HUES48 (cell line): Measurements from ENCODE around the gene MRPS23.
A peak's percentile ranks its signal among the peaks of the same experiment; 100 is the strongest.
"Not testable (repeated sequence)": the region's sequence is repeated elsewhere in the genome, so short reads cannot be mapped to it uniquely, and the experiment has no call there.

Experiments used
- H3K27ac ChIP-seq: one replicate; pipeline ENCODE4 v1.7.0; 2013; ENCODE audit warnings: low read depth, low read length, inconsistent platforms
- H3K27me3 ChIP-seq: 2 replicates; pipeline ENCODE4 v1.6.1; 2013; ENCODE audit warnings: mild to moderate bottlenecking, low read length; ENCODE audit not compliant: control insufficient read depth, insufficient read depth
- H3K36me3 ChIP-seq: 2 replicates; pipeline ENCODE4 v1.6.1; 2013; ENCODE audit warnings: low read length; ENCODE audit not compliant: control insufficient read depth, insufficient read depth
- H3K4me1 ChIP-seq: 2 replicates; pipeline ENCODE4 v1.6.1; 2013; ENCODE audit warnings: mild to moderate bottlenecking, low read length; ENCODE audit not compliant: control insufficient read depth, insufficient read depth
- H3K4me3 ChIP-seq: 2 replicates; pipeline ENCODE4 v1.5.1; 2013; ENCODE audit warnings: mild to moderate bottlenecking, low read depth, low read length
- H3K9ac ChIP-seq: 2 replicates; pipeline ENCODE4 v1.6.1; 2013; ENCODE audit warnings: mild to moderate bottlenecking, low read depth, low read length, moderate library complexity
- H3K9me3 ChIP-seq: 2 replicates; pipeline ENCODE4 v1.6.1; 2013; ENCODE audit warnings: low read length; ENCODE audit not compliant: control insufficient read depth, insufficient read depth

MRPS23 gene

DNA sequence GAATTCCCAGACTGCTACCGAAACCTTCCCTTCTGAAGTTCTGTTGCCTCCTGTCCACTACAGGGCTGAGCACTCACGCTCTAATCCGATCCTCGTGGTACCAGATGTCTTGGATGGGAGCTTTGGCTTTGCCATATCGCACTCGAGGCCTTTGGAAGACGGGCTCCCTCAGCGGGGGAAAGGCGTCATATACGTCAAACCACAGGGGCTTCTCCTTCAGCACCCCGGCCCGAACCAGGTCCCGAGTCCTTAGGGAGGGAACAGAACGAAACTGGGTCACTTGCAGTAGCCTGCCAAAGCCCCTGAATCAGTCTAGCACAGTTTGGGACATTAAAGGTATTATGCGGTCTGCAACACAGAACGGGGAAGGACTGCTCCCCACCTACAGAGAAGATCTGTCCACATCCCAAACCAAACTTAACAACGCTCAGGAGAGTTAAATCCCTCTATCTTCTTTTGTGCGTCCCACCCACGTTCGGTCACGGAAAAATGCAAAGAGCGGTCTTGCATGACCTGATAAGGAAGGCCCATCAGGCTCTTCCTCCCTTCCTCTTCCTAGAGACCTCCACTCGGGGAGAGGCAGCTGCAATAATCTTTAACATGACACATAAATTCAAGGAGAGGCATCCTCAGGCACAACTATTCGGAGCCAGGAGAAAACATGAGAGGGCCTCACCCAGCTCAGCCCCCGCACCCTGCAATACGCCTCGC is 526 bp downstream of the MRPS23 start:
- H3K27me3 ChIP-seq, result no peaks in the 10 kb centered on the region
- peak overlapping the region; percentile 95 for H3K4me3 ChIP-seq
- H3K9me3 ChIP-seq, result no peaks in the 10 kb centered on the region
- peaks cover 20% of the 10 kb centered on the region for H3K4me1 ChIP-seq
- H3K27ac ChIP-seq, result peak overlapping the region; percentile 73
- H3K9ac ChIP-seq, result peak overlapping the region; percentile 66
- H3K36me3 ChIP-seq, result peaks cover 25% of the 10 kb centered on the region

DNA sequence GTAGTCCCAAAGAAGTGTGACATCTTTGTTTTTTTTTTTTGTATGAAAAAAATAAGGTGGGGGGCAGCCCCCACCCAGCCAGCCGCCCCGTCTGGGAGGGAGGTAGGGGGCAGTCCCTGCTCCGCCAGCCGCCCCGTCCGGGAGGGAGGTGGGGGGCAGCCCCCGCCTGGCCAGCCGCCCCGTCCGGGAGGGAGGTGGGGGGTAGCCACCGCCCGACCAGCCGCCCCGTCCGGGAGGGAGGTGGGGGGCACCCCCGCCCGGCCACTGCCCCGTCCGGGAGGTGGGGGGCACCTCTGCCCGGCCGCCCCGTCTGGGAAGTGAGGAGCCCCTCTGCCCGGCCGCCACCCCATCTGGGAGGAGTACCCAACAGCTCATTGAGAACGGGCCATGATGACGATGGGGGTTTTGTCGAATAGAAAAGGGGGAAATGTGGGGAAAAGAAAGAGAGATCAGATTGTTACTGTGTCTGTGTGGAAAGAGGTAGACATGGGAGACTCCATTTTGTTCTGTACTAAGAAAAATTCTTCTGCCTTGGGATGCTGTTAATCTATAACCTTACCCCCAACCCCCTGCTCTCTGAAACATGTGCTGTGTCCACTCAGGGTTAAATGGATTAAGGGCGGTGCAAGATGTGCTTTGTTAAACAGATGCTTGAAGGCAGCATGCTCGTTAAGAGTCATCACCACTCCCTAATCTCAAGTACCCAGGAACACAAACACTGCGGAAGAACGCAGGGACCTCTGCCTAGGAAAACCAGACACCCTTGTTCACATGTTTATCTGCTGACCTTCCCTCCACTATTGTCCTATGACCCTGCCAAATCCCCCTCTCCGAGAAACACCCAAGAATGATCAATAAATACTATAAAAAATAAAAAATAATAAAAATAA is 3.5 kb downstream of the MRPS23 start:
- Histone ChIP-seq H3K4me1 (peaks cover 12% of the 10 kb centered on the region), H3K36me3 (peaks cover 33% of the 10 kb centered on the region)
- H3K27me3 ChIP-seq, H3K9me3 ChIP-seq, H3K9ac ChIP-seq, H3K4me3 ChIP-seq, H3K27ac ChIP-seq: not testable (repeated sequence)

DNA sequence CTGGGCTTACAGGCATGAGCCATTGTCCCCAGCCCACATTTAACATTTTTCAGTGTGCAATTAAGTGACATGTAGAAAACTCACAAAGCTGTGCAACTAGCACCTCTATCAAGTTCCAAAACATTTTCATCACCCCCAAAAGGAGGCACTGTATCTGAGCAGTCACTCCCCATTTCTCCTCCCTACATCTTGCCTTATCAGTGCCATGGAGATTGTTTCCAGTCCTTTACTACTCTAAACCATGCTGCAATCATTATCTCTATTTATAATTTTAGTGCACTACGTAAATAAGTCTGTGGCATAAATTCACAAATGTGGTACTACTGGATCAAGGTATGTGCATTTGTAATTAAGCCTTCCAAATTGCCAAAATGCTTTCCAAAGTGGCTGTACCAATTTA is 7.6 kb downstream of the MRPS23 start:
- Histone ChIP-seq H3K4me1 (no peaks in the 10 kb centered on the region), H3K27me3 (no peaks in the 10 kb centered on the region), H3K9me3 (no peaks in the 10 kb centered on the region), H3K27ac (no peak overlapping the region), H3K9ac (no peak overlapping the region), H3K4me3 (no peak overlapping the region), H3K36me3 (peaks cover 48% of the 10 kb centered on the region)

DNA sequence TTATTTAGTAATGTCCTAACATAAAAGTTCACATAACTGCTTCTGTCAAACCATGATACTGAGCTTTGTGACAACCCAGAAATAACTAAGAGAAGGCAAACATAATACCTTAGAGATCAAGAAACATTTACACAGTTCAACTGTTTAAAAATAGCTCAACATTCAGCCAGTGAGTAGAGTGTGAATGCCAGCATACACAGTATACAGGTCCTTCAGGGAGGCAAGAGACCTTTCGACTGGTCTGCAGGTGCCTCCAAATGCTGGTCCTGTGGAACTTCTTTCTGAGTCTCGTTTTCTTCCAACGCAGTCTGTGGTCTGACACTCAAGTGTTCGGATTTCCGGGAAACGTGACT is 10.3 kb downstream of the MRPS23 start:
- no peak overlapping the region for H3K27ac ChIP-seq
- no peaks in the 10 kb centered on the region for H3K27me3 ChIP-seq
- H3K4me3 ChIP-seq, result no peak overlapping the region
- H3K36me3 ChIP-seq, result peaks cover 38% of the 10 kb centered on the region
- H3K9me3 ChIP-seq, result no peaks in the 10 kb centered on the region
- no peak overlapping the region for H3K9ac ChIP-seq
- H3K4me1 ChIP-seq, result no peaks in the 10 kb centered on the region

DNA sequence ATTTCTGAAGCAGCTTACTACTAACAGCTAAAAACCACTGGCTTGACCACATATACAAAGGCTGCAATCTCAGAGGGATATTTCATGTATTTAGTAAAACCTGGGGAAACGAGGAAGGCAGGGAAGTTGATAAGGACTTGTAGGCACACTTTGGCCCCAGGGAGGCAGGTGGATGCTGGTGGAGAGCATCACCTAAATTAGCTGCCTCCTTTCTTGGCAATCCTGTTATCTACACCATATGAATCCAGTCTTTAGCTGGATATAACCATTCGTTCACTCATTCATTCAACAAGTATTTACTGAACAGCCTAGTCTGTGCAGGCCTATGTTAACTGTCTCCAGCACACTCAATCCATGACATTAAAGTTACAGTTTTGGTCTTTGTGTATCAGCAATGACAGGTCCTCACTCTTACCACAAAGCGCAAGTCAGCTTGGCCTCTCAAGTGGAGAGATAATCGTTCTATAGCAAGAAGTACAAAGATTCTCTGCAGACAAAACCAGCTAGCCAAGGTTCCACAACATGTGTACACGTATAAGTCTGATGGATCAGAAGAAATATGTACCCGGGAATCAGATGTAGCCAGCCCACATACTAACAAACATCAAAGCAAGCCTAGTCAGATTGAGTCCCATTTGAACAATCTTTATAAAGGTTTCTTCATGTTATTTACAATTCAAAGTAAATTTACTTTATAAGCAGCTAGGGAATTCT is 10.8 kb downstream of the MRPS23 start:
- Histone ChIP-seq H3K4me3 (no peak overlapping the region), H3K9me3 (no peaks in the 10 kb centered on the region), H3K36me3 (peaks cover 38% of the 10 kb centered on the region), H3K9ac (no peak overlapping the region), H3K27me3 (no peaks in the 10 kb centered on the region), H3K4me1 (no peaks in the 10 kb centered on the region), H3K27ac (no peak overlapping the region)

DNA sequence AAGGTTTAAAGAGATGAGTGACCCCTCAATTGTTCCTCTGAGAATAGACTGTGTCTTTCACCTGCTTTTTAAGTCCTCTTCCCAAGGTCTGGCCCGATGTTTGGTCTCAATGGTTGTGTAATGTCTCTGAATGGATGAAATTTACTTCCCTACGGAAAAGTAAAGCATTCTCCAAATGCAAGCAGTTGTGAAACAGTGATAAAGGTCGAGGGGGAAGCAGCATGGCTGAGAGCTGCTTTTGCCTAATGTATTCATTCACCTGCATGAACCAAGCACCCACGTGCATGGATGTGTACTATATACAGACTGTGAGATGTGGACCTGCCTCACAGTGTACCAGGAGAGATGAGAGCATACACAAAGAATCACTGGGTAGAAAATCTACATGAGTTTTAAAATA is 11.4 kb downstream of the MRPS23 start:
- Histone ChIP-seq H3K4me1 (peaks cover 5% of the 10 kb centered on the region; the same call in 1 of the 2 replicates), H3K27ac (no peak overlapping the region), H3K4me3 (no peak overlapping the region), H3K36me3 (peaks cover 38% of the 10 kb centered on the region), H3K9me3 (no peaks in the 10 kb centered on the region), H3K27me3 (no peaks in the 10 kb centered on the region), H3K9ac (no peak overlapping the region)

DNA sequence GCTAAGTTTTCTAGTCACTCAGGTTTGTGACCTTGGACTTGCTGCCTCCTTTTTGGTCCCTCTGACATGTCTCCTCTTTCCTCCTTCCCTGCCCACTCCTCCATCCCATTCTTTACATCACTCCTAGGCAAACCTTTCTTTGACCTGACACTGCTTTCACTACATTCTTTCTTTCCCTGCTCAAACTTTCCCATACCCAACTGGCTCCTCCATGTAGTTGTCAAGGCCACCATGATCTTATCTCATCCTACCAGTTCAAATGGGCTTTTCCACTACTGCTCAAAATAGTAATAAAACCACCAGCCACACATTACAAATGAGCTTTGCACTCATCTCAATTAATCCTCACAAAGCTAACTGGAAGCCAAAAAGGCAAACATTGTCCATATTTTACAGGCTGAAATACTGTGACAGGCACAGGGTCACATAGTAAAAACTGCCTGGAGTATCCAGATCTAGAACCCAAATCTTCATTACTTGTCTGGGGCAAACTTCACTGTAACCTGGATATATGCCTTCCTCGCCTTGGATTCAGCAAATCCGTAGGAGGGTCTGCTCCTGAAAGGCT is 14.4 kb downstream of the MRPS23 start:
- no peak overlapping the region for H3K9ac ChIP-seq
- H3K27ac ChIP-seq, result no peak overlapping the region
- peaks cover 13% of the 10 kb centered on the region for H3K4me1 ChIP-seq
- H3K27me3 ChIP-seq, result no peaks in the 10 kb centered on the region
- no peaks in the 10 kb centered on the region for H3K9me3 ChIP-seq
- no peak overlapping the region for H3K4me3 ChIP-seq
- H3K36me3 ChIP-seq, result peaks cover 21% of the 10 kb centered on the region

DNA sequence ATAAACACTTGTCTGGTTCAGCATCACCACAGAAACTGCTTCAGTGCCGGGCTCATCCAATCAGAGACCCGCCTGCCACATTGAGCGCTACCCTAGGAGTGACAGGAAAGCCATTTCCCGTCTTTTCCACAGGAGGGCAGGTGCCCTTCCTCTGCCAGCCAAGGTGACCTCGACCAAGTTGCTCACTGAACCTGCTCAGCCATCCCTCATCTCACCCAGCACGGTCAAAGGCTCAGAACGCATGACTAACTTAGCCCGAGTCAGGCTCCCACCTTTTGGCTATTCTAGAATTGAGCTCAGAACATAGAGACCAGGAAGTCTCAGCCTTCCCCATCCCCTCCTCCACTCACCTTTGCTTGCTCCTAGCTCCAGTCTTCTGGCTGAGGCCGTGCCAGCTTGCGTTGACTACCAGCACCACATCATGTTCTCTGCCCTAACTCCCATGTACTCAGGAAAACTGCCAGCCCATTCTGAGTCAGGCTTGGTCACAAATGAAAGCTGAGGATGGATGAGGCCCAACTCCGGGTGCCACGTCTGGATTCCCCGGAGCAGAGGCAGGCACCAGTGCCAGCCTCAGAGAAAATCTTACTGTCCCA is 15.6 kb downstream of the MRPS23 start:
- Histone ChIP-seq H3K4me3 (no peak overlapping the region), H3K27me3 (no peaks in the 10 kb centered on the region), H3K27ac (no peak overlapping the region), H3K9me3 (no peaks in the 10 kb centered on the region), H3K4me1 (peaks cover 13% of the 10 kb centered on the region), H3K9ac (no peak overlapping the region), H3K36me3 (peaks cover 11% of the 10 kb centered on the region)

DNA sequence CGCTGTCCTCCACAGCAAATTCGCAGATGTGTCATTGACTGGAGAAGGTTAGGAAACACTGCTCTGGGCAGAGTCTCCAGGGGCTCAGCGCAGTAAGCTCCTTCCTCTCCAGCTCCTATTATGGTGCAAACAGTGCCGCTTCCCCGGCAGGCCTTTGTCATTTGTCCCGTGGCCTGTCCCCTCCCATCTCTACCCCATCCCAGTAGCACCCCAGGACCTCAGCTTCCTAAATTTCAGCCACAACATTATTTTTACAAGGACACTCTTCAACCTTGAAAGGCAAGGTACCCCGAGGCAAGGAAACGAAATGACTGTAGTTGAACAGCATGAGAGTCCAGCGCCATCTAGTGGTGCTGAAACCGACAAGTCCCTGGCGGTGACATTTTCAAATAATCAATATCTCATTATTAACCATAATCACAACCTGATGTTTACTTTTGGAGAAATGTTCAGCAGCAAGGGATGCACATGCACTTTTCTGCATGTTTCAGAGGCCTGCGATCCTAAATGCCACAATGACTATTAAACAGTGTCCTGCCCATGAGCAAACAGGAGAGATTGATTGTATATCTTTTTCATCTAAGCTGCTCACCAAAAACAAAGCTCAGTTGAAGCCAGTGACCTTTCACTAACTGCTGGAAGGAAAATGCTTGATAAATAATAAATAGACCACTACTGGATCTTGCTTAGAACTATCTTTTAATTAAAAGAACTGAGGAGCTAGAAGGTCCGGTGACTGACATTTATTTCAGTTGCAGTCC is 16.5 kb downstream of the MRPS23 start:
- Histone ChIP-seq H3K27ac (peak overlapping the region; percentile 81), H3K27me3 (no peaks in the 10 kb centered on the region), H3K9me3 (no peaks in the 10 kb centered on the region), H3K4me1 (peaks cover 13% of the 10 kb centered on the region), H3K9ac (no peak overlapping the region), H3K36me3 (peaks cover 2% of the 10 kb centered on the region; the same call in 1 of the 2 replicates), H3K4me3 (peak overlapping the region; percentile 52)
